BJ (cell line): Measurements from ENCODE around the gene OTOA. TPM values are rescaled to one million over a fixed set of nuclear protein-coding genes. Genes with fewer than 3 reads are reported as not detected.

Source experiments
- CTCF ChIA-PET: fragments of 350-600 bp; formaldehyde crosslinking; extraction: SDS; loops from one replicate; lab custom pipeline; 2021; ENCODE audit warnings: antibody characterized with exemption, inconsistent platforms; lab: Yijun Ruan, JAX
- POLR2A ChIA-PET: fragments of 300-600 bp; sonication (Branson Sonifier 250); formaldehyde crosslinking; extraction: SDS; loops from one replicate; lab custom pipeline; 2021; ENCODE audit warnings: antibody characterized with exemption; lab: Charles Lee
- DNase-seq: peaks from one replicate; pipeline ENCODE4 v3.0.0-alpha.2; 2011; ENCODE audit warnings: low read depth
- H3K27me3 ChIP-seq: 2 replicates; pipeline ENCODE4 v1.6.0; 2011; ENCODE audit warnings: low read length; ENCODE audit not compliant: control insufficient read depth, insufficient read depth
- H3K36me3 ChIP-seq: 2 replicates; pipeline ENCODE4 v1.5.1; 2011; ENCODE audit warnings: low read length; ENCODE audit not compliant: control insufficient read depth, insufficient read depth
- H3K4me3 ChIP-seq: 2 replicates; pipeline ENCODE4 v1.5.1; 2011; ENCODE audit warnings: low read depth, mild to moderate bottlenecking, control low read depth, low read length
- CTCF ChIP-seq: IDR thresholded peaks from 2 replicates; pipeline ENCODE4 v1.5.1; 2011; ENCODE audit warnings: low read depth, mild to moderate bottlenecking, control low read depth, inconsistent platforms, low read length, moderate library complexity; ENCODE audit not compliant: insufficient read depth
- polyA plus RNA-seq: library from polyadenylated mRNA; depleted of rRNA; stranded (reverse); fragments of >200 nt; gene quantifications from 2 replicates; pipeline ENCODE4 v1.2.3, GENCODE V29; 2011

Gene OTOA
- polyA plus RNA-seq, 1 experiment = 0.04 TPM

GRCh38 chr16:21703589-21704174 lies 39.9 kb downstream of the OTOA start:
- no peak for DNase-seq
- CTCF ChIA-PET = interaction anchor here (0.5 to 1.5 kb wide), 3 partner anchors 12 to 46 kb away, joined by 3 to 6 read pairs (median 3); no protein-coding TSS in a partner anchor
- no peak for TF ChIP-seq CTCF
- Histone ChIP-seq H3K36me3 (no peaks in the 10 kb centered on the region), H3K4me3 (no peak overlapping the region), H3K27me3 (peaks cover 5% of the 10 kb centered on the region)
- POLR2A ChIA-PET = no interaction called here

GRCh38 chr16:21704266-21704665 lies 40.5 kb downstream of the OTOA start:
- ChIA-PET CTCF (interaction anchor here (1.5 kb wide), 1 partner anchor 47 kb away, joined by 6 read pairs; no protein-coding TSS in a partner anchor), POLR2A (no interaction called here)
- DNase-seq = no peak
- TF ChIP-seq CTCF = no peak
- Histone ChIP-seq H3K27me3 (peaks cover 5% of the 10 kb centered on the region), H3K4me3 (no peak overlapping the region), H3K36me3 (no peaks in the 10 kb centered on the region)

GRCh38 chr16:21704733-21705132 lies 41.0 kb downstream of the OTOA start:
- no peak overlapping the region for H3K4me3 ChIP-seq
- DNase-seq = no peak
- POLR2A ChIA-PET = no interaction called here
- peaks cover 5% of the 10 kb centered on the region for H3K27me3 ChIP-seq
- TF ChIP-seq CTCF = no peak
- no peaks in the 10 kb centered on the region for H3K36me3 ChIP-seq
- CTCF ChIA-PET = no interaction called here

GRCh38 chr16:21708533-21709115 lies 44.9 kb downstream of the OTOA start:
- POLR2A ChIA-PET = no interaction called here
- H3K36me3 ChIP-seq = no peaks in the 10 kb centered on the region
- TF ChIP-seq CTCF = peak; percentile 85
- CTCF ChIA-PET = interaction anchor here (0.9 to 7.6 kb wide), 10 partner anchors 10 to 141 kb away, joined by 3 to 68 read pairs (median 6); no protein-coding TSS in a partner anchor
- peaks cover 5% of the 10 kb centered on the region for H3K27me3 ChIP-seq
- no peak overlapping the region for H3K4me3 ChIP-seq
- DNase-seq = peak; percentile 13

- CTCF ChIA-PET = interaction anchor here (0.7 to 7.6 kb wide), 4 partner anchors 13 to 127 kb away, joined by 4 to 68 read pairs (median 28); partner anchors contain the start of gene OTOA
- TF ChIP-seq CTCF = no peak
- no peak for DNase-seq
- Histone ChIP-seq H3K4me3 (no peak overlapping the region), H3K27me3 (peaks cover 3% of the 10 kb centered on the region; the same call in 1 of the 2 replicates), H3K36me3 (no peaks in the 10 kb centered on the region)
- POLR2A ChIA-PET = no interaction called here
Measured at GRCh38 chr16:21710938-21711337, 47.2 kb downstream of the OTOA start.
